Kidney epithelial cell (primary cell): ENCODE measurements around the gene S1PR1. TPM values are rescaled to one million over a fixed set of nuclear protein-coding genes. Genes with fewer than 3 reads are reported as not detected.

Experiments used
- DNase-seq: peaks from one replicate; pipeline ENCODE4 v3.0.0-alpha.2; 2010; ENCODE audit warnings: low read depth
- H3K27me3 ChIP-seq: 2 replicates; pipeline ENCODE4 v1.6.0; 2011; ENCODE audit warnings: low read length; ENCODE audit not compliant: control insufficient read depth, insufficient read depth
- H3K36me3 ChIP-seq: 2 replicates; pipeline ENCODE4 v1.5.1; 2011; ENCODE audit warnings: low read length; ENCODE audit not compliant: control insufficient read depth, insufficient read depth
- H3K4me3 ChIP-seq: 2 replicates; pipeline ENCODE4 v1.5.1; 2011; ENCODE audit warnings: low read depth, mild to moderate bottlenecking, control low read depth, low read length
- CTCF ChIP-seq: IDR thresholded peaks from 2 replicates; pipeline ENCODE4 v1.5.1; 2011; ENCODE audit warnings: mild to moderate bottlenecking, moderate library complexity, low read length, control low read depth, inconsistent platforms; ENCODE audit not compliant: insufficient read depth, poor library complexity, severe bottlenecking
- total RNA-seq: library from RNA; depleted of rRNA; stranded (reverse); fragments of >200 nt; gene quantifications from 2 replicates; pipeline ENCODE4 v1.2.3, GENCODE V29; 2015

Gene S1PR1
- total RNA-seq, 1 donor from 2014 or later = 2.7 TPM

- Histone ChIP-seq H3K36me3 (no peaks in the 10 kb centered on the region), H3K27me3 (no peaks in the 10 kb centered on the region), H3K4me3 (no peak overlapping the region)
- DNase-seq = no peak
- TF ChIP-seq CTCF = no peak
Measured at GRCh38 chr1:101193733-101194169, 43.1 kb upstream of the S1PR1 start.

DNA sequence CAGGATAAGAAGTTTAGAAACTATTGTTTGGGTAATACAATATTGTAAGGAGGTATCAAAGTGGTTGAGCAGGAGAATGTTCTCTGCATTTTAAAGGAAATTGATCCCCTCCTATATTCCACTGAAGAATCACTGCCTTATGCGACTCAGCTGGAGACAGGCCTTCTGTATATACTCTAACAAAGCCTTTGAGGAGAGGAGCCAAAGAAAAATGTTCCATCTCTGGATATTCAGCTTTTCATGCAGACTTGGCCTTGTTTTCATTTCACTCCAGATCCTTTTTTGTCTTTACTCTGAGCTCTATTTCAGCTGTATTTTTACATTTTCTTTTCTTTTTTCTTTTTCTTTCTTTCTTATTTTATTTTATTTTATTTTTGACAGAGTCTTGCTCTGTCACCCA, 42.1 kb upstream of the S1PR1 start:
- no peaks in the 10 kb centered on the region for H3K27me3 ChIP-seq
- H3K36me3 ChIP-seq = no peaks in the 10 kb centered on the region
- no peak for DNase-seq
- no peak for TF ChIP-seq CTCF
- H3K4me3 ChIP-seq = no peak overlapping the region

DNA sequence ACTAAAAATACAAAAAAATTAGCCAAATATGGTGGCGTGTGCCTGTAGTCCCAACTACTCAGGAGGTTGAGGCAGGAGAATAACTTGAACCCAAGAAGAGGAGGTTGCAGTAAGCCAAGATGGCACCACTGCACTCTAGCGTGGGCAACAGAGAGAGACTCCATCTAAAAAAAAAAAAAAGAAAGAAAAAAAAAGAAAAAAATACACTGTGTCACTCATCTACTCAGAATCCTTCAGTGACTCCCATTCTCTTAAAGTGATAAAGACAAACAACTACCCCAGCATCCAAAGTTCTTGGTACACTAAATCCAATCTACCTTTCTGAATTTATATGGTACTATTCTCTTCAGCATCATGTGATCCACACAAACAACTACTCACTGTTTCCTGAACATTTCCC, 40.2 kb upstream of the S1PR1 start:
- no peak for DNase-seq
- H3K36me3 ChIP-seq = no peaks in the 10 kb centered on the region
- no peak overlapping the region for H3K4me3 ChIP-seq
- no peaks in the 10 kb centered on the region for H3K27me3 ChIP-seq
- no peak for TF ChIP-seq CTCF

DNA sequence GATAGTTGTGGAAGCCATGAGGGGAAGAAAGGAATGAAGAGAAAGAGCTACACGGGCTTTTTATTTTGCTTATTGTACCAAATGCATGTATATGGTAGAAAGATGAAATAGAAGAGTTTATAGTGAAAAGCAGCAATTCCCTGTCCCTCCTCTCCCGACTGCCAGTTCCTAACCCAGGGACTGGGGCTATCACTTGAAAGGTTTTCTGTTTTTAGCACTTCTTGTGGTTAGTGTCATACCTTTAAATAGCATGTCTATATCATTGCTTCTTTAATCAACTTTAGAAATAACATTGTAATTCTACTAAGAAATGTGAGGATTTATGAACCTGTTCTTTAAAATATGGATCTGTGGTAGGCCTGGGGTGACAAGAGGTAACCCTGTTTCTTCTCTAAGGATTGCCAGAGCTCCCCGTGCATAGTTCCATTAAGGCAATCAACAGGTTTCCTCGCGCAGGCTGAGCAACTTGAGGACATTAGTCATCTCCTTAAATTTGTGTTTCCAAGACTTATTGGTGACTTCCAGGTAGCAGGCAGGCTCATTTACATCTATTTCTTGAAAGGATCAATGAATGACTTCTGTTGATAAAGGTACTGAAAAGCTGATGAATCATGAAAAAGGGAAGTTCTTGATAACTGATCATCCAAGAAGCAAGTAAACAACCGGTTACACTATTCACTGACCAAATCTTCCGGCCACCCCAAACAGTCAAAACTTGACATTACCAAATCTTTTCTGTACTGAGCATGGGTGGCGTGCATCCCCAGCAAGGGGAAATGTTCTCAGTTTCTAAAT, 37.8 kb upstream of the S1PR1 start:
- DNase-seq = no peak
- H3K36me3 ChIP-seq = no peaks in the 10 kb centered on the region
- no peak for TF ChIP-seq CTCF
- H3K27me3 ChIP-seq = no peaks in the 10 kb centered on the region
- no peak overlapping the region for H3K4me3 ChIP-seq

DNA sequence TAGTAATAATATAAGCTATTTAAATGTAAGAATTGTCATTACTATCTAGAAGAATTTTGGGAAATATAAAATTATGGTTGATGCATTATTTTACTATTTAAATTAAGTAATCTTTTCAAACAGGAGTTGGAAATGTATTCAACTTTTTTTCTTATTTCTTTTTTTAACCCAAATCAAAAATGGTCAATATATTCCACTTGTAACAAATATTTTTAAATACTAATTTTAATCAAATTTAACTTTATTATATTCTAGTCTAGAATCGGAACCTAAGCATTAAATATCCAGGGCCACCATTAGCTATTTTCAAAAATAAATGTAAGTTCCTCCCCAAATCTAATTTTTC, 37.2 kb upstream of the S1PR1 start:
- no peak for TF ChIP-seq CTCF
- H3K4me3 ChIP-seq = no peak overlapping the region
- no peaks in the 10 kb centered on the region for H3K36me3 ChIP-seq
- H3K27me3 ChIP-seq = no peaks in the 10 kb centered on the region
- no peak for DNase-seq

GRCh38 chr1:101200513-101200912, 36.3 kb upstream of the S1PR1 start:
- Histone ChIP-seq H3K4me3 (no peak overlapping the region), H3K27me3 (no peaks in the 10 kb centered on the region), H3K36me3 (no peaks in the 10 kb centered on the region)
- TF ChIP-seq CTCF = no peak
- DNase-seq = peak; percentile 54
